Keratinocyte (primary cell): Measurements from ENCODE around the gene BATF. TPM values are rescaled to one million over a fixed set of nuclear protein-coding genes. Genes with fewer than 3 reads are reported as not detected.

ENCODE experiments used
- DNase-seq: peaks from one replicate; pipeline ENCODE4 v3.0.0-alpha.2; 2011; ENCODE audit warnings: low read depth, missing footprints, low spot score
- FAIRE-seq: peaks from 2 replicates; lab custom pipeline; 2011; peaks lifted over from hg19 to GRCh38; lab: Jason Lieb, UNC
- H2AFZ ChIP-seq: 2 replicates; pipeline ENCODE4 v1.6.0; 2012; ENCODE audit warnings: low read length, control low read depth, inconsistent platforms; ENCODE audit not compliant: control insufficient read depth
- H3K27ac ChIP-seq: 2 replicates; pipeline ENCODE4 v1.5.1; 2011; ENCODE audit warnings: low read length; ENCODE audit not compliant: control insufficient read depth, insufficient read depth
- H3K27me3 ChIP-seq: 3 replicates; pipeline ENCODE4 v1.6.0; 2011; ENCODE audit warnings: low read length; ENCODE audit not compliant: control insufficient read depth, insufficient read depth; ENCODE audit errors: extremely low read depth
- H3K36me3 ChIP-seq, 2 experiments: 2 replicates in 1 of 2; 3 replicates in 1 of 2; pipeline ENCODE4 v1.5.1; 2011; ENCODE audit warnings: low read length in 2 of 2, mild to moderate bottlenecking in 1 of 2; ENCODE audit not compliant: control insufficient read depth in 2 of 2, insufficient read depth in 2 of 2; ENCODE audit errors: extremely low read depth in 1 of 2
- H3K4me1 ChIP-seq: 3 replicates; pipeline ENCODE4 v1.5.1; 2011; ENCODE audit warnings: low read length; ENCODE audit not compliant: control insufficient read depth, insufficient read depth; ENCODE audit errors: extremely low read depth
- H3K4me2 ChIP-seq: 3 replicates; pipeline ENCODE4 v1.6.0; 2011; ENCODE audit warnings: low read depth, low read length; ENCODE audit not compliant: control insufficient read depth, insufficient read depth; ENCODE audit errors: extremely low read depth
- H3K4me3 ChIP-seq, 3 experiments: fragments of 200-600 bp in 1 of 3; sonication (generic) in 1 of 3; 2 replicates in 2 of 3; 3 replicates in 1 of 3; pipeline ENCODE4 v1.5.1; 2011 to 2016; ENCODE audit warnings: low read length in 3 of 3, mild to moderate bottlenecking in 3 of 3, control low read depth in 2 of 3, inconsistent platforms in 1 of 3, low read depth in 1 of 3, mixed read lengths in 1 of 3, mixed run types in 1 of 3, moderate library complexity in 1 of 3; ENCODE audit not compliant: control insufficient read depth in 2 of 3, insufficient read depth in 2 of 3; ENCODE audit errors: extremely low read depth in 1 of 3
- H3K79me2 ChIP-seq: 2 replicates; pipeline ENCODE4 v1.6.0; 2012; ENCODE audit warnings: low read length; ENCODE audit not compliant: control insufficient read depth, insufficient read depth
- H3K9ac ChIP-seq: 3 replicates; pipeline ENCODE4 v1.6.0; 2011; ENCODE audit warnings: low read length; ENCODE audit not compliant: control insufficient read depth, insufficient read depth; ENCODE audit errors: extremely low read depth
- H3K9me1 ChIP-seq: 3 replicates; pipeline ENCODE4 v1.6.0; 2011; ENCODE audit warnings: low read length; ENCODE audit not compliant: control insufficient read depth, insufficient read depth; ENCODE audit errors: extremely low read depth
- H3K9me3 ChIP-seq: 2 replicates; pipeline ENCODE4 v1.5.1; 2012; ENCODE audit warnings: low read depth, low read length; ENCODE audit not compliant: control insufficient read depth
- H4K20me1 ChIP-seq: 3 replicates; pipeline ENCODE4 v1.6.0; 2011; ENCODE audit warnings: low read length; ENCODE audit not compliant: control insufficient read depth, insufficient read depth; ENCODE audit errors: extremely low read depth
- EZH2 ChIP-seq: IDR thresholded peaks from one replicate; pipeline ENCODE4 v1.6.1; 2012; ENCODE audit warnings: inconsistent platforms, mild to moderate bottlenecking, low read length, moderate library complexity
- dilution Hi-C: fragments of 300-500 bp; cut with MboI; formaldehyde crosslinking; loops from one replicate; pipeline ENCODE4 v1.7.0; 2020; ENCODE audit warnings: low sequenced_read_pairs; ENCODE audit not compliant: extremely low pct_ligation_motif_present
- polyA plus RNA-seq, 5 experiments: library from polyadenylated mRNA; depleted of rRNA in 3 of 5; stranded (reverse) in 3 of 5; stranded (forward) in 1 of 5; unstranded in 1 of 5; fragments of >200 nt; gene quantifications; 1 replicate in 1 of 5; 2 replicates in 3 of 5; 3 replicates in 1 of 5; pipeline versions ENCODE4 v1.2.1 to v1.2.3, GENCODE V29; 2011 to 2012; ENCODE audit warnings: missing spikeins in 2 of 5, low read depth in 1 of 5, low replicate concordance in 1 of 5
- TF ChIP-seq, protein P1 (sequence below), 3 experiments: IDR thresholded peaks in 1 of 3; conservative IDR thresholded peaks in 1 of 3; optimal IDR thresholded peaks in 1 of 3; 2 replicates in 2 of 3; 3 replicates in 1 of 3; pipeline versions ENCODE3 to v1.5.1; 2011; ENCODE audit warnings: low read length in 3 of 3, mild to moderate bottlenecking in 3 of 3, moderate library complexity in 2 of 3, control low read depth in 1 of 3, inconsistent platforms in 1 of 3; ENCODE audit not compliant: insufficient read depth in 2 of 3; ENCODE audit errors: extremely low read depth in 1 of 3

Gene BATF
- polyA plus RNA-seq, 1 donor (not counting 4 experiments of a cell fraction or from before 2014, with no cell fraction given), result not detected

DNA sequence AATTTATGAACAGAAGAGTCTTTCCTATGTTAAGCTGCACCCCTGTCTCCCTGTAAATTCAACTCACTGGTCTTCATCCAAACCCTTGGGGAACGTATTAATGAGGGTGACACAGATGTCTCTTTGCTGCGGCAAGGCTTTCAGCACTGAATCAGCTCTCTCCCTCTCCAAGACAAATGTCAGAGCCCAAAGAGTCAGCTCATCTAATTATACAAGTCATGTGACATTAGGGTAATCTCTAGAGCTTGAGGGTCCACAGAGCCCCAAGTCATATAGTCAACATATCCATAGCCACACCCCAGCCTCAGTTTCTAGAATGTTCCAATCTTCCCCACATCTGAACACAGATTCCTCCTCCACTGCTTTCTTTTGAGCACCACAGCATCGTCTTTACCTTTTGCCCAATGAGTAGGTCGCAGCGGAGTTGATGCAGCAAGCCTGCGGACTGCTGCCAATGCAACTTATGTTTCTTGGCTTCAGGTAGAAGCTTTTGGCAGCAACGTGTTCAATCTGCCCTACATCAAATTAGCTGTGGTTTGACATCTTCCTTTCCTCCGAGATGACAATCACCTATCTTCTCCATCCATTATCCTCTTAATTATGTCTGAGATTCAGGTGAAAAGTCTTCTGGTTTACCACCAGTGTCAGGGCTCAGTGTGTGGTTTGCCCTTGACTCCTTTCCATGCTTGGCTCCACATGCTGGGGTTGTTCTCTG, 5.3 kb downstream of the BATF start:
- H3K9ac ChIP-seq, result no peak overlapping the region
- FAIRE-seq (no peak), DNase-seq (no peak)
- H4K20me1 ChIP-seq, result no peaks in the 10 kb centered on the region
- peaks cover 6% of the 10 kb centered on the region for H3K27me3 ChIP-seq
- no peak overlapping the region for H3K4me3 ChIP-seq
- no peak overlapping the region for H2AFZ ChIP-seq
- H3K4me1 ChIP-seq, result no peaks in the 10 kb centered on the region
- H3K9me1 ChIP-seq, result no peaks in the 10 kb centered on the region
- no peaks in the 10 kb centered on the region for H3K9me3 ChIP-seq
- H3K79me2 ChIP-seq, result no peaks in the 10 kb centered on the region
- H3K4me2 ChIP-seq, result no peak overlapping the region
- TF ChIP-seq, protein P1, sequence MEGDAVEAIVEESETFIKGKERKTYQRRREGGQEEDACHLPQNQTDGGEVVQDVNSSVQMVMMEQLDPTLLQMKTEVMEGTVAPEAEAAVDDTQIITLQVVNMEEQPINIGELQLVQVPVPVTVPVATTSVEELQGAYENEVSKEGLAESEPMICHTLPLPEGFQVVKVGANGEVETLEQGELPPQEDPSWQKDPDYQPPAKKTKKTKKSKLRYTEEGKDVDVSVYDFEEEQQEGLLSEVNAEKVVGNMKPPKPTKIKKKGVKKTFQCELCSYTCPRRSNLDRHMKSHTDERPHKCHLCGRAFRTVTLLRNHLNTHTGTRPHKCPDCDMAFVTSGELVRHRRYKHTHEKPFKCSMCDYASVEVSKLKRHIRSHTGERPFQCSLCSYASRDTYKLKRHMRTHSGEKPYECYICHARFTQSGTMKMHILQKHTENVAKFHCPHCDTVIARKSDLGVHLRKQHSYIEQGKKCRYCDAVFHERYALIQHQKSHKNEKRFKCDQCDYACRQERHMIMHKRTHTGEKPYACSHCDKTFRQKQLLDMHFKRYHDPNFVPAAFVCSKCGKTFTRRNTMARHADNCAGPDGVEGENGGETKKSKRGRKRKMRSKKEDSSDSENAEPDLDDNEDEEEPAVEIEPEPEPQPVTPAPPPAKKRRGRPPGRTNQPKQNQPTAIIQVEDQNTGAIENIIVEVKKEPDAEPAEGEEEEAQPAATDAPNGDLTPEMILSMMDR (optimal IDR thresholded peaks at IDR 0.05 in 1 of 3, IDR thresholded peaks at IDR 0.05 in 1 of 3, conservative IDR thresholded peaks at IDR 0.05 in 1 of 3; ENCODE audit: extremely low read depth in 1 of 3, insufficient read depth in 2 of 3, low read length in 3 of 3), result no peak
- TF ChIP-seq EZH2, result no peak
- H3K27ac ChIP-seq, result no peak overlapping the region
- dilution Hi-C loops, result no loop called here
- no peaks in the 10 kb centered on the region for H3K36me3 ChIP-seq

DNA sequence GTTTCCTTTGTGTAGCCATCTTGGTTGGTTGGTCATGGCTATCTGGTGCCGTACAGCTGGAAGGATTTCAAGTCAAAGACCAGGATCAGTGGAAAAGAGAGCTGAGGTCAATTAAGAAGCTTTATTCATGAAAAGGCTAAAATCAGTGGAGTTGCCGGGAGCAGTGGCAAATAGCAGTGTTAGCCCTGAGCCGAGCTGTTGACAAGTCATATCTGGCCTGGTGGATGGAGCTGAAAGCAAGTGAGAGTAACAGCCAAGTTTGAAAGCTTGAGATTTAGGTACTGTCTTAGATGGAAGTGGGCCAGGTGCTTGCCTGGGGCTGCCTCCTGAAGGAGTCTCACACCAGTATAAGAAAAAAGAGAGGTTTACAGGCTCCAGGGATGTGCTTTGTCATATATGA, 9.0 kb downstream of the BATF start:
- Histone ChIP-seq H3K4me3 (no peak overlapping the region), H3K9me1 (no peaks in the 10 kb centered on the region), H4K20me1 (no peaks in the 10 kb centered on the region), H3K9me3 (no peaks in the 10 kb centered on the region), H3K79me2 (no peaks in the 10 kb centered on the region), H3K27me3 (peaks cover 3% of the 10 kb centered on the region), H3K36me3 (no peaks in the 10 kb centered on the region), H3K9ac (no peak overlapping the region), H3K4me1 (no peaks in the 10 kb centered on the region), H3K27ac (no peak overlapping the region), H2AFZ (no peak overlapping the region), H3K4me2 (no peak overlapping the region)
- DNase-seq (no peak), FAIRE-seq (no peak)
- dilution Hi-C loops, result no loop called here
- TF ChIP-seq EZH2, result no peak
- TF ChIP-seq, protein P1 (optimal IDR thresholded peaks at IDR 0.05 in 1 of 3, IDR thresholded peaks at IDR 0.05 in 1 of 3, conservative IDR thresholded peaks at IDR 0.05 in 1 of 3; ENCODE audit: extremely low read depth in 1 of 3, insufficient read depth in 2 of 3, low read length in 3 of 3), result no peak
